HEK293 (cell line): Measurements from ENCODE around the gene BAD.

Experiments
- CTCF ChIP-seq: fragments of 450-650 bp; formaldehyde crosslinking; IDR thresholded peaks from 2 replicates; pipeline ENCODE4 v1.5.1; 2016; ENCODE audit warnings: missing biosample characterization, missing genetic modification characterization
- GLI2 ChIP-seq: fragments of 450-650 bp; formaldehyde crosslinking; IDR thresholded peaks from 2 replicates; pipeline ENCODE4; 2017; ENCODE audit warnings: missing biosample characterization, missing genetic modification characterization, low read depth, borderline replicate concordance
- KLF10 ChIP-seq: fragments of 450-650 bp; IDR thresholded peaks from 2 replicates; pipeline ENCODE4 v1.5.1; 2018; ENCODE audit warnings: missing biosample characterization, mild to moderate bottlenecking, missing genetic modification characterization
- KLF9 ChIP-seq: fragments of 450-650 bp; formaldehyde crosslinking; IDR thresholded peaks from 2 replicates; pipeline ENCODE4 v1.5.1; 2016; ENCODE audit warnings: missing biosample characterization, missing genetic modification characterization, low read depth
- SALL2 ChIP-seq: fragments of 450-650 bp; formaldehyde crosslinking; IDR thresholded peaks from 2 replicates; pipeline ENCODE4 v1.5.0; 2017; ENCODE audit warnings: missing biosample characterization, mild to moderate bottlenecking, missing genetic modification characterization, borderline replicate concordance
- YY1 ChIP-seq: fragments of 450-650 bp; formaldehyde crosslinking; IDR thresholded peaks from 2 replicates; pipeline ENCODE4 v1.5.1; 2018; ENCODE audit warnings: missing biosample characterization, missing genetic modification characterization
- ZBTB11 ChIP-seq: fragments of 450-650 bp; formaldehyde crosslinking; conservative IDR thresholded peaks from 2 replicates; pipeline ENCODE4 v1.5.1; 2016; ENCODE audit warnings: low read depth, missing biosample characterization, missing genetic modification characterization
- ZBTB20 ChIP-seq: fragments of 450-650 bp; formaldehyde crosslinking; IDR thresholded peaks from 2 replicates; pipeline ENCODE4 v1.5.1; 2016; ENCODE audit warnings: missing biosample characterization, missing genetic modification characterization
- ZBTB8A ChIP-seq: fragments of 450-650 bp; formaldehyde crosslinking; IDR thresholded peaks from 2 replicates; pipeline ENCODE4 v1.5.1; 2016; ENCODE audit warnings: missing biosample characterization, missing genetic modification characterization
- ZFHX2 ChIP-seq: fragments of 450-650 bp; formaldehyde crosslinking; conservative IDR thresholded peaks from 2 replicates; pipeline ENCODE4 v1.5.1; 2016; ENCODE audit warnings: missing biosample characterization, missing genetic modification characterization
- ZNF132 ChIP-seq: fragments of 450-650 bp; formaldehyde crosslinking; IDR thresholded peaks from 2 replicates; pipeline ENCODE4 v1.5.1; 2017; ENCODE audit warnings: missing biosample characterization, missing genetic modification characterization, borderline replicate concordance
- ZNF37A ChIP-seq: fragments of 450-650 bp; IDR thresholded peaks from 2 replicates; pipeline ENCODE4 v1.5.1; 2018; ENCODE audit warnings: missing biosample characterization, missing genetic modification characterization
- ZNF48 ChIP-seq: fragments of 450-650 bp; formaldehyde crosslinking; IDR thresholded peaks from 2 replicates; pipeline ENCODE4 v1.5.1; 2016; ENCODE audit warnings: missing biosample characterization, missing genetic modification characterization
- ZNF623 ChIP-seq: fragments of 450-650 bp; formaldehyde crosslinking; IDR thresholded peaks from 2 replicates; pipeline ENCODE4 v1.5.1; 2016; ENCODE audit warnings: missing biosample characterization, missing genetic modification characterization

GRCh38 chr11:64291752-64292459, 7.4 kb upstream of the BAD start:
- TF ChIP-seq ZNF37A (tag by site-specific recombination): no peak
- no peak for TF ChIP-seq ZBTB11 (tag by site-specific recombination)
- TF ChIP-seq ZBTB8A (tag by site-specific recombination): no peak
- no peak for TF ChIP-seq CTCF
- peak; percentile 97 for TF ChIP-seq ZFHX2 (tag by site-specific recombination)
- no peak for TF ChIP-seq KLF9 (tag by site-specific recombination)
- TF ChIP-seq SALL2: no peak
- TF ChIP-seq ZNF48: no peak
- no peak for TF ChIP-seq YY1 (tag by site-specific recombination)
- no peak for TF ChIP-seq ZNF132 (tag by site-specific recombination)
- TF ChIP-seq ZBTB20 (tag by site-specific recombination): no peak
- TF ChIP-seq GLI2 (tag by site-specific recombination): no peak
- TF ChIP-seq KLF10: no peak
- no peak for TF ChIP-seq ZNF623 (tag by site-specific recombination)
